Spleen (tissue), 11 donors: Measurements from ENCODE around the gene PLCD1. TPM values are rescaled to one million over a fixed set of nuclear protein-coding genes. Genes with fewer than 3 reads are reported as not detected.
A peak's percentile ranks its signal among the peaks of the same experiment; 100 is the strongest.

Source experiments
- DNase-seq: peaks from one replicate; pipeline ENCODE4 v3.0.0-alpha.2; 2020
- H3K27ac ChIP-seq, 8 donors: fragments of 200-600 bp; sonication (generic) in 7 of 8; 1 replicate in 4 of 8; 2 replicates in 4 of 8; pipeline versions ENCODE4 v1.5.0 to v1.8.0; 2016 to 2021; ENCODE audit warnings: inconsistent platforms in 4 of 8, mild to moderate bottlenecking in 4 of 8, moderate library complexity in 1 of 8
- H3K27me3 ChIP-seq, 7 donors: fragments of 200-600 bp; sonication (generic) in 6 of 7; replicated peaks in 1 of 7; 1 replicate in 4 of 7; 2 replicates in 3 of 7; pipeline versions ENCODE4 v1.5.0 to v1.8.0; 2016 to 2021; ENCODE audit warnings: inconsistent platforms in 3 of 7, mild to moderate bottlenecking in 1 of 7
- H3K36me3 ChIP-seq, 6 donors: fragments of 200-600 bp; sonication (generic) in 5 of 6; 1 replicate in 4 of 6; 2 replicates in 2 of 6; pipeline versions ENCODE4 v1.5.0 to v1.8.0; 2016 to 2021; ENCODE audit warnings: inconsistent platforms in 2 of 6
- H3K4me1 ChIP-seq, 6 donors: fragments of 200-600 bp; sonication (generic) in 5 of 6; 1 replicate in 3 of 6; 2 replicates in 3 of 6; pipeline versions ENCODE4 v1.5.0 to v1.8.0; 2016 to 2021; ENCODE audit warnings: inconsistent platforms in 3 of 6
- H3K4me3 ChIP-seq, 8 donors: fragments of 200-600 bp; sonication (generic) in 7 of 8; 1 replicate in 4 of 8; 2 replicates in 4 of 8; pipeline versions ENCODE4 v1.5.0 to v1.8.0; 2016 to 2021; ENCODE audit warnings: inconsistent platforms in 4 of 8, mild to moderate bottlenecking in 4 of 8, moderate library complexity in 2 of 8
- H3K9me3 ChIP-seq, 8 donors: fragments of 200-600 bp; sonication (generic) in 7 of 8; 1 replicate in 4 of 8; 2 replicates in 4 of 8; pipeline versions ENCODE4 v1.5.0 to v1.8.0; 2016 to 2021; ENCODE audit warnings: inconsistent platforms in 4 of 8
- CTCF ChIP-seq, 11 experiments: fragments of 200-600 bp in 7 of 11; fragments of 450-650 bp in 4 of 11; sonication (generic) in 4 of 11; IDR thresholded peaks in 8 of 11; conservative IDR thresholded peaks in 3 of 11; 1 replicate in 7 of 11; 2 replicates in 4 of 11; pipeline versions ENCODE4 v1.4.0 to v1.8.0; 2016 to 2021; ENCODE audit warnings: antibody characterized with exemption in 11 of 11, inconsistent platforms in 4 of 11, mild to moderate bottlenecking in 1 of 11
- POLR2A ChIP-seq, 3 donors: fragments of 450-650 bp; IDR thresholded peaks; one replicate each; pipeline ENCODE4 v1.5.1; 2017; ENCODE audit warnings: antibody characterized with exemption in 3 of 3, mild to moderate bottlenecking in 1 of 3
- POLR2AphosphoS5 ChIP-seq, 3 donors: sonication (generic); formaldehyde crosslinking; IDR thresholded peaks; one replicate each; pipeline ENCODE4 v1.5.1; 2017; ENCODE audit warnings: antibody characterized with exemption in 3 of 3
- WGBS, 5 donors: extraction: QIAGEN DNeasy Blood & Tissue Kit in 3 of 5; methylation state at CpG; one replicate each; pipeline versions ENCODE4 v1.1.5 to v1.1.7; 2013 to 2018; 5-methylcytosine and 5-hydroxymethylcytosine counted together
- intact Hi-C: fragments of 100-400 bp; cut with DNase I; formaldehyde crosslinking; loops from one replicate; pipeline ENCODE4 v1.15.0; 2023; ENCODE audit warnings: low total_unique reads
- polyA plus RNA-seq, 3 donors: library from polyadenylated mRNA; stranded (reverse); fragments of 200-250 nt; gene quantifications; one replicate each; pipeline ENCODE4 v1.2.1, GENCODE V29; 2013
- total RNA-seq, 7 donors: library from RNA; depleted of rRNA in 3 of 7; stranded (reverse); fragments of >200 nt in 3 of 7; fragmentation: NEBNext Ultra II Directional in 4 of 7; extraction: Animal tissue kit (Norgen Biotek cat#: 25700) in 4 of 7; gene quantifications; one replicate each; pipeline versions ENCODE4 v1.1.0 to v1.2.1, GENCODE V29; 2016 to 2021
- donor health status: healthy with polysubstance abuse.
- donor health status: DM: no; HTN: no; CAD: no; lungs with moderate emphysema.
- donor health status: DM: no; HTN: no; CAD: no.
- donor health status: Bipolar disorder and iron deficiency.
- donor health status: healthy.
- donor health status: DM: no; HTN: no; CAD: no.
- donor health status: DM: yes; HTN: yes; CAD: no.

Gene PLCD1
- total and polyA plus RNA-seq, 10 donors: 11.8 to 24.0 (median 18.8) TPM

GRCh38 chr3:38046027-38046426 lies 16.6 kb upstream of the PLCD1 start:
- no peak overlapping the region for H3K4me3 ChIP-seq
- no peaks in the 10 kb centered on the region for H3K9me3 ChIP-seq
- no peaks in the 10 kb centered on the region for H3K36me3 ChIP-seq
- intact Hi-C loops: no loop called here
- H3K27ac ChIP-seq: no peak overlapping the region
- peaks cover 0 to 13% (median 7%) of the 10 kb centered on the region in 6 donors for H3K4me1 ChIP-seq
- TF ChIP-seq CTCF (IDR thresholded peaks at IDR 0.05 in 8 of 11, conservative IDR thresholded peaks at IDR 0.05 in 3 of 11) (no peak), POLR2AphosphoS5 (IDR thresholded peaks at IDR 0.05) (no peak)
- 87 to 95% (median 92%) methylated on average over 4 of the region's 4 CpGs for WGBS, 5 donors
- H3K27me3 ChIP-seq: no peaks in the 10 kb centered on the region
- DNase-seq: no peak

- no peaks in the 10 kb centered on the region for H3K9me3 ChIP-seq
- no peak overlapping the region for H3K4me3 ChIP-seq
- intact Hi-C loops: no loop called here
- no peak for DNase-seq
- peaks cover 3 to 23% (median 19%) of the 10 kb centered on the region in 6 donors for H3K4me1 ChIP-seq
- no peaks in the 10 kb centered on the region for H3K36me3 ChIP-seq
- no peak overlapping the region for H3K27ac ChIP-seq
- 75 to 89% (median 82%) methylated on average over 4 of the region's 4 CpGs for WGBS, 5 donors
- no peaks in the 10 kb centered on the region for H3K27me3 ChIP-seq
- TF ChIP-seq POLR2A (IDR thresholded peaks at IDR 0.05): no peak
- no peak for TF ChIP-seq CTCF (IDR thresholded peaks at IDR 0.05 in 8 of 11, conservative IDR thresholded peaks at IDR 0.05 in 3 of 11)
- TF ChIP-seq POLR2AphosphoS5 (IDR thresholded peaks at IDR 0.05): no peak
Observed at GRCh38 chr3:38043486-38043885, 14.0 kb upstream of the PLCD1 start.

- H3K4me3 ChIP-seq: peak overlapping the region in 2 of 8 donors; percentile 59 to 83
Observed at GRCh38 chr3:38040401-38040800, 11.0 kb upstream of the PLCD1 start.

GRCh38 chr3:38039899-38040261 lies 10.4 kb upstream of the PLCD1 start:
- Histone ChIP-seq H3K36me3 (no peaks in the 10 kb centered on the region), H3K27me3 (no peaks in the 10 kb centered on the region), H3K4me3 (peak overlapping the region; percentile 58 to 83 (median 66)), H3K9me3 (no peaks in the 10 kb centered on the region), H3K27ac (peak overlapping the region in 6 of 8 donors; percentile 41 to 86 (median 69)), H3K4me1 (peaks cover 3 to 26% (median 21%) of the 10 kb centered on the region in 6 donors)
- DNase-seq: peak; percentile 89
- intact Hi-C loops: no loop called here
- TF ChIP-seq POLR2A (IDR thresholded peaks at IDR 0.05) (no peak), CTCF (IDR thresholded peaks at IDR 0.05 in 8 of 11, conservative IDR thresholded peaks at IDR 0.05 in 3 of 11) (peak in 6 of 11 experiments; percentile 4 to 40 (median 28)), POLR2AphosphoS5 (IDR thresholded peaks at IDR 0.05) (peak in 1 of 3 donors; percentile 19)
- 9 to 23% (median 14%) methylated on average over 11 of the region's 11 CpGs for WGBS, 5 donors

More at GRCh38 chr3:38040401-38040800, 11.0 kb upstream of the PLCD1 start:
- intact Hi-C loops: no loop called here
- H3K27ac ChIP-seq: peak overlapping the region in 4 of 8 donors; percentile 65 to 86 (median 76)
- H3K9me3 ChIP-seq: no peaks in the 10 kb centered on the region
- DNase-seq: no peak
- 85 to 89% (median 87%) methylated on average over 5 of the region's 5 CpGs for WGBS, 5 donors
- H3K36me3 ChIP-seq: no peaks in the 10 kb centered on the region
- peaks cover 3 to 26% (median 21%) of the 10 kb centered on the region in 6 donors for H3K4me1 ChIP-seq
- H3K27me3 ChIP-seq: no peaks in the 10 kb centered on the region
- no peak for TF ChIP-seq CTCF (IDR thresholded peaks at IDR 0.05 in 8 of 11, conservative IDR thresholded peaks at IDR 0.05 in 3 of 11)
- no peak for TF ChIP-seq POLR2A (IDR thresholded peaks at IDR 0.05)
- no peak for TF ChIP-seq POLR2AphosphoS5 (IDR thresholded peaks at IDR 0.05)
